NCI-H2196 (cell line): ENCODE data around the gene RASSF10.
A peak's percentile ranks its signal among the peaks of the same experiment; 100 is the strongest.
"Not testable (repeated sequence)": the region's sequence is repeated elsewhere in the genome, so short reads cannot be mapped to it uniquely, and the experiment has no call there.

Experiments
- DNase-seq: peaks from one replicate; lab custom pipeline; 2025; ENCODE audit not compliant: unreplicated experiment; lab: John Stamatoyannopoulos, UW

RASSF10 gene

GRCh38 chr11:13019313-13019712, 10.2 kb downstream of the RASSF10 start:
- DNase-seq, result no peak

DNA sequence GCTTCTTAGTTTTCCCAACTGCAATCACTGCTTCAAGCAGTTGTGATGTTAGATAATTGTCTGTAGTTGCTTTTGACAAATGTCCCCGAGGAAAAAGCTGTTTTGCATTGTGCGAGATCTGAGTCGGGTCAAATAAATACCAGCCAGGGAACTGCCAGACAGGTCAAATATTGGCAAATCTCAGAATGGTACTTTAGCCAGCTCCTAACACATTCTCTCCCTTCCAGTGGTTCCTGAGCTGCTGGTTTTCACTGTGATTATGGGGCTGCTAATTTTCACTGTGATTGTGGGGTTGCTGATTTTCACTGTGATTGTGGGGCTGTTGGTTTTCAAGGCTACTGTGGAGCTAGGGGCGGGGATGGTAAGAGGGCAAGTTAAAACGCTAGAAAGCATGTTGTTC, 14.3 kb downstream of the RASSF10 start:
- no peak for DNase-seq

DNA sequence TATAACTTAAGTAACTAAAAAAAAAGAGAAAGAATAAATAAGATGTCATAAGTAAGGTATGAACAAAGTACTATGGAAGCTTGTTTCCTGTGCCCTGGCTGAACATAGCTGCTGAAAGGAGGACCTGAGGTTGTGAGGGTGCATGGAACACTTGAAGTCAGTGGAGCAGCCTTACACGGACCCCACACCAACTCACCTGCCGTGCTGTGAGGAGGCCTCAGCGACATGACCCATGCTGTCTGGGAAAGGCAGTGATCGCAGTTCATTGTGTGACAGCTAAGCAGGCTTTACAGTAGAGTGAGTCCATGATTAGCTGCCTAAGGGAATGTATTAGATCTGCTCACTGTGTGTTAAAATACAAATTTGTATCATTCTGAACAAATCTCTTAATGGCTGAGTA, 17.6 kb downstream of the RASSF10 start:
- no peak for DNase-seq

DNA sequence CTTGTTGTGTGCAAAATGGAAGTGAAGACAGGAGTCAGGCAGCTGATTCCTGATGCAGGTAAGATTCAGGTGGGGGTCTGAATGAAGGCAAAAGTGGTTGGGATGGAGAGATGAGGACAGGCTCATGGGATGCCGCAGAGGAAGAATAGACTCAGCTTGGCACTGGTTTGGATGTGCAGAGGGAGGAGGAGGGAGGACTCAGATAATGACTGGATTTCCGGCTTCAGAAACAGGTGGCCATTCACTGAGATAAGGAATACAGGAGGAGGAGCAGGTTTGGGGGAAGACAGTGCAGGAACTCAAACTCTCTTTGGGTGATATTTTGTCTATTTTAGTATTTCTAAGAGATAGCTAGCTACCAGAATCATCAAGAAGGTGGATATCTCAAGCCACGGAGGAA, 19.2 kb downstream of the RASSF10 start:
- DNase-seq, result no peak

DNA sequence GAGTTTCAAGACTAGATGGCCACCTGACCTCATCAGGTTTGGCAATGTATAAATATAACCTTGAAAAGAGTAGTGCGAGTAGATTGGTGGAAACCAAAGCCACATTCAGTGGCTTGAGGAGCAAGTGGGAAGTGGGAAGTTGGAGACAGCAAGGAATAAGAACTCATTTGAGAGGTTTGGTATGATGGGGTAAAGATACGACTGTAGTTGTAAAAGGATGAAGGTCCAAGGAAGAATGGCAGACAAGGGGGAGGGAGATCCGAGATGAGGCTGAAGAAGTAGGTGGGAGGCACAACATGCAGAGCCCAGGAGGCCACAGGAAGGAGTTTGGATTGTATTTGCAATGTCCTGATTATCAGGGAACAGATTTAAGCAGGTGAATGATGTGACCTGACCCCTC, 20.8 kb downstream of the RASSF10 start:
- no peak for DNase-seq

DNA sequence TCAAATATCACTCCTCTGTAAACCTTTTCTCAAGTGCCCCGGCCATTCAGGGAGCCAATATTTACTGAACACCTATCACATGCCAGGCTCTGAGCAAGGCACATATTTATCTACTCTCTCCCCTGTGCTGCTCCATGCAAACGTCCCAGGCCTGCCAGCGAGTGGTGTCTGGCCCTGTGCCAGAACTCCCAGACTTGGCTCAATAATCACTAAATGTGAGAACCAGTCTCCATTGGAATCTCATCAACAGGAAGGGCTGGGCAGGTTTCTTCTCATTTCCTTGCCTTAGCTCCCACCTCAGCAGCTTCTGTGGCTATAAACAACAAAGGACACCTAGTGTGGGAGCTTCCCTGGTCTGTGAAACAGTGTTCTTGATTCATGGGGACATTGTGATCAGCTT, 21.7 kb downstream of the RASSF10 start:
- DNase-seq, result peak; percentile 33

GRCh38 chr11:13031349-13031748, 22.2 kb downstream of the RASSF10 start:
- DNase-seq, result no peak

- DNase-seq, result no peak
Measured at GRCh38 chr11:13033760-13034533, 24.8 kb downstream of the RASSF10 start.

GRCh38 chr11:13035711-13036110, 26.6 kb downstream of the RASSF10 start:
- DNase-seq, result no peak

DNA sequence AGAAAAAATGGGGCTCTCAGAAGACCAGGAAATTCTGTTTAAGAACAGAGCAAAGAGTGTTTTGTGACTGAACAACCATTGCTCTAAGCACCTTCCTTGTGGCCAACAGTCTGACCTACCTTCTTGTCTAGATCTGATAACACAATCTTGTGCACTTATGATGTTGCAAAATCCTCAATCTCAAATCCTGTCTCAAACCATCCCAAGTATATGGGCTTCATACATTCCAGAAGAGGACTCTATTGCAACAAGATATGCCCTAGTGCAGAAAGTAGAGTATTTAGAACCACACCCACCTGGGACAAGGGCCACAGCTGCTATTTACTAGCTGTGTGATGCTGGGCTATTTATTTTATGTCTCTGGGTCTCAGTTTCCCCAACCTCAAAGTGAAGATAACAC, 27.1 kb downstream of the RASSF10 start:
- DNase-seq, result no peak

DNA sequence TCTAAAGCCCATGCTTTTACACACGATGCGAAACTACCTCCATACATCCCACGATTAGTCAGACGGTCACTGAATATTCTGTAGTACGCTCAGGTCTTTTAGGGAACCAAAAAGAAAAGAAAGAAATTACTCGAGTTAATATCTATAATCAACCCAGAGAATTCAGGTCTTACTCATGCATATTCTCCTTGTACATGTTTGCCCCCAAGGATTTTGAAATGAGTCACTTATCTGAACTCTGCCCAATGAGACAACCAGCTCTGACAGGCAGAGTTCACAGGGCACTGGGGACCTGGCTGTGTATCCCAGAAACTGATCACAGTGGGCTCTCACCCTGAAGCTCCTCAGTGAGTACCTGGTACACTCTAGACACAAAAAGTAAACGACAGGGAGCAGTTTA, 29.2 kb downstream of the RASSF10 start:
- DNase-seq, result no peak

- no peak for DNase-seq
Measured at GRCh38 chr11:13039126-13039525, 30.0 kb downstream of the RASSF10 start.

- DNase-seq, result peak; percentile 38
Measured at GRCh38 chr11:13040969-13041561, 31.9 kb downstream of the RASSF10 start.

DNA sequence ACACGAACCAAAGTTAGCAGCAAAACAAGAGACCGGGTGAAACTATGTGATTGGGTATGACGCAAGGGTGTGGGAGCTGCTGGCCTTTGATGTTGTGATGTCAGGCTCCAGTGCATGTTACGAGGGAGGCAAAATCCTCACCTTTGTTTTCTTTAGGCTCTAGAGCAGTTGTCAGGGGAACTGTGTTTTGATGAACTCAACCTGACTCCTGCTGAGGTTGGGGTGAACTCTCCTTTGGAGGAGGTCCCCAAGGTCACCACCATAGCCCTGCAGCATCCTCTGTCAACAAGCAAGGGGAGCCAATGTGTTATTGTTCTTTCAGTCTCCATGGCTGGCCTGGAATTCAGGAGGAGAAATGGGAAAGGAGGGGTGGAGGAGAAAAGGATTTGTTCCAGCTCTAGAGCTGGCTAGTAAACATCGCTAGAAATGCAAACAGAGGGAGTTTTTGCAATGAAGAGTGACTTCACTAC, 33.8 kb downstream of the RASSF10 start:
- DNase-seq, result peak; percentile 36

GRCh38 chr11:13043912-13044628, 35.0 kb downstream of the RASSF10 start:
- no peak for DNase-seq

- not testable (repeated sequence) for DNase-seq
Measured at GRCh38 chr11:13045089-13045488, 36.0 kb downstream of the RASSF10 start.

DNA sequence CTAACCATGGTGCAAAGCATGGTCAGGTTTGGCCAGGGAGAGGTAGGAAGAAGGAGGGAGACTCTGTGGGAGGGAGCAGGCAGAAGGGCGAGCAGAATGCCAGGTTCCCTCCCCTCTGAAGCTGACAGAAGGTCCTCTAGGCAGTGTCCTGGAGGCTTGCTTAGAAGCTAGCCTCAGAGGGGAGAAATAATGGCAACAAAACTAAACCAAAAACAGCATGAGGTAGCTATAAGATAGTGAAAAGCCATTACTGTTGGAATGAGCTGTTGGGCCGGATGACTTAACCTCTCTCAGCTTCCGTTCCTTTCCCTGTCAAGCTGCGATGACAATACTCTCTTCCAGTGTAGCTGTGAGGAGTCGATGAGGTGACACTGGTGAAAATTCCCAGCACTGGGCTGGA, 36.6 kb downstream of the RASSF10 start:
- DNase-seq, result no peak

DNA sequence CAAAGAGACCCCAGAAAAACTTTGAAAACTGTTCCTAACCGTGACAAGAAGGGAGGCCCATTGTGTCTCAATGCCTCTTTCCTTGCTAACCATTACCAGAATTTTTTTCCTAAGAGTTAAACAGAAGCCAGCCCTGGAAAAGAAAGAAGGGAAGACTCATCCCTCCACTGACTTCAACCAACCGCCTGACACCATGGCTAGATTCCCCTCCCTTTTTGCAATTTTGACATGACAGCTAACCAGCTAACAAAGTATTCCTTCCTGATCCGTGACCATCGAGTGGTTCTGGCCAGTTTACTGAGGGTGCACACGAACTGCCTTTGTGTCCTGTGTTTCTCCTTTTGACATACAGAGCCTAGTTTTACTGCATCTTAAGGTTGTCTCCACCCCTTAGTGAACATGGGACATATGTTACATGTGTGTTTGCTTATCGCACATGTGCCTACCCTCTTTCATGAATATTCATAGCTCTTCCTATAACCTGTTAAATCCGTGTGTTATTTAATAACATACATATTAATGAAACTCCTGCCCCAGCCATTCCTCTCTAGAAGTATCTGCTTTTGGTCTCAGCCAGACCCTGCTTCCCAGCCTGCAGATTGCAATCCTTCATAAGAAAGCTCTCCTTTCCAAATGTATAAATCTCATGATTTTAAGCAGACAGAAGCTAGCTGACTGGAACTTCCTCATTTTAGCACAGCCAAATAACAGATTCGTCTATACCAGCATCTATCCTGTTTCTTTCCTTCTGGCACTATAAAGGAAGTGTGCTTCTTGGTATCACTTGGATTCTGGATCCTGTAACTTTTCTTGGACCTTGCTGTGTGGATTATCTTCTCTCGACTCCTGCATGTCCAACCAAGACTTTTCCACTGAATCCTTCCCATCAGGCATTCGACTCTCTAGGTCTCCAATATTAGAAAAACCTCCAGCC, 37.8 kb downstream of the RASSF10 start:
- no peak for DNase-seq

DNA sequence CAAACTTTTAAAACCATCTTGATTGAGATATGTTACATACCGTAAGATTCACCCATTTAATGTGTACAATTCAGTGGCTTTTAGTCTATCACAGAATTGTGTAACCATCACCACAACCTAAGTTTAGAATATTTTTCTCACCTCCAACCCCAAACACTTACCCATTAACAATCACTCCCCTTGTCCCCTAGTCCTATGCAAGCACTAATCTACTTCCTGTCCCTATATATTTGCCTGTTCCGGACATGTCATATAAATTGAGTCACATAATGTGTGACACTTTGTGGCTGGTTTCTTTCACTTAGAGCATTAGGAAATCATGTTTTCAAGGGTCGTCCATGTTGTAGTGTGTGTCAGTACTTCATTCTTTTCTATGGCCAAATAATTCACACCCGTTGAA, 38.8 kb downstream of the RASSF10 start:
- no peak for DNase-seq

DNA sequence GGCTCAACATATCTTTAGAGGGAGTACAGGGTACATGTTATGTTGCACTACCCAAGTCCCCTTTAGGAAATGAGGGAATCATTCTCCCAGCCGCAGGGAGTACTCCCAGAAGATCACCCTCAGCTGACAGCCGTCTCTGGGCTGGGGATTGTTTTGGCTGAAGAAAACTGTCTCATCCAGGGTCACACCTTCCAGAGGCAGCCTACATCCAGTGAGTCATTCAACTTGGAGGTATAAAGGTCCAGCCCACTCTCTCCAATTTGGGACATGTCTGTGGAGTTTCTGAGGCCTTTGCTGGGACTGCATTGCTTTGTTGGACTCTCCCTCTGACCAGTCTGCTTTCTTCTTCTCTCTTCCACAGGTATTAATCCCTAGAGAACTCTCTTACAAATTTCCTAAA, 42.1 kb downstream of the RASSF10 start:
- no peak for DNase-seq

GRCh38 chr11:13052130-13052571, 43.0 kb downstream of the RASSF10 start:
- DNase-seq, result peak; percentile 13
